Stimulated activated CD8-positive, alpha-beta memory T cell treated with anti-CD3 and anti-CD28 coated beads, Interleukin-7, amount 100 ng/mL, for 48 hours (primary cell): ENCODE data around the gene RMND1.
"Not testable (repeated sequence)": the region's sequence is repeated elsewhere in the genome, so short reads cannot be mapped to it uniquely, and the experiment has no call there.

Source experiments
- DNase-seq, 2 donors: peaks; one replicate each; pipeline ENCODE4 v3.0.0-alpha.2; 2020; ENCODE audit warnings: low read depth in 1 of 2; ENCODE audit errors: extremely low read depth in 1 of 2

Gene RMND1

DNA sequence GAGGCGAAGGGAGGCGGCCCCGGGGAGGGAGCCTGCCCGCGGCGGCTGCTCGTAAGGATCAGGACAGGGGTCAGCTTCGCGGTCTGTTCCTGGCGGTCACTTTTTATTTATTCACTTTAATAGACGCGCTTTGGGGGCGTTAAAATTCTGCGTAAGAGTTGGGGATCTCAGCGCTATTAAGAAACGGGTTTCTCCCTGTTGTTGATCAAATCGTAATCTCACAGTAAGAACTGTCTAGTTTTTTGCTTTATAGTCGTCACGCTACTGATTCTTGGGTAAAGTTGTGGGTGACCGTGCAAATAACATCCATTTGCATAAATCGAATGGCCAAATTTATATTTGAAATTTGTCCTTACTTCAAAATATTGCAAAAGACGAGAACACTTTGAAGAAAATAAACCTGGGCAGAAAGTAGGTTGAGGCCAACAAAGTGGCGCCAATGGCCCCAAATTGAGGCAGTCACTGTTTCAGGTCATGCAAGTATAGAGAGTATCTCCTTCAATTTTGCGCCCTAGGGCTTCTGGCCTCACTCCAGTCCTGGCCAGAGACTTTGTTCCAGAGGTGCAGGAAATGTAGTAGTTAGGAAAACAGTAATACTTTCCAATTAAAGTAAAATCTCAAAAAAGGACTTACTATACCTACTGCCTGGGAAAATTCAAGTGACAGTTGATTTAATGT is 963 bp upstream of the RMND1 start:
- DNase-seq: no peak

DNA sequence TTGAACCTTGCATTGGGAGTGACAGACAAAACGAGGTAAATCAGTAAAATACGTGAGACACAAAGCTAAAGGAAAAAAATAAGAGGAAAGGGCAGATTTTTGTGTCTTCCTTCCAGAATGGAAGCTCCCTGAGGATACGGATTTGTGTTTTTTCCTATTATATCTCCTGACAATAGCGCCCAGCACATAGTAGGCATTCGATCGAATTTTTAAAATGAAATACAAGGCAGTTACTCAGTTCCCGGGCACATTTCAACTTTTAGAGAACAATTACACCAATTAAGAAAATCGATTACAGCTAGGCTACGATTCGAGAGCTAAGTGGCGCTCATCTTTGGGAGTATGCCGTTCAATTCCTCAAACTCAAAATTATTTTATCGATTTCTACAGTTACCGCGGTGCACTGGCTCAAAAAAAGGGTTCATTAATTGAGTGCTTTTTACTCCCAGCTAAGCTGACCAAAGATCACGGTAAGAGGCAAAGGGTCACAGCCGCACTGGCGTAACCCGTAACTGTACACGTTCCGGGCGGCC is 443 bp downstream of the RMND1 start:
- no peak for DNase-seq

DNA sequence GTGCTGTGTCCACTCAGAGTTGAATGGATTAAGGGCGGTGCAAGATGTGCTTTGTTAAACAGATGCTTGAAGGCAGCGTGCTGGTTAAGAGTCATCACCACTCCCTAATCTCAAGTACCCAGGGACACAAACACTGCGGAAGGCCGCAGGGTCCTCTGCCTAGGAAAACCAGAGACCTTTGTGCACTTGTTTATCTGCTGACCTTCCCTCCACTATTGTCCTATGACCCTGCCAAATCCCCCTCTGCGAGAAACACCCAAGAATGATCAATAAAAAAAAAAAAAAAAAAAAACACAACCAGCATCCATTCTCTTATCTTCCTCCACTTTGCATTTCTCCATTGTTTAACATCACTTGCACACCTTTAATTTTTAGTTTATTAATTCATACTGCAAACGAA is 998 bp downstream of the RMND1 start:
- not testable (repeated sequence) for DNase-seq

DNA sequence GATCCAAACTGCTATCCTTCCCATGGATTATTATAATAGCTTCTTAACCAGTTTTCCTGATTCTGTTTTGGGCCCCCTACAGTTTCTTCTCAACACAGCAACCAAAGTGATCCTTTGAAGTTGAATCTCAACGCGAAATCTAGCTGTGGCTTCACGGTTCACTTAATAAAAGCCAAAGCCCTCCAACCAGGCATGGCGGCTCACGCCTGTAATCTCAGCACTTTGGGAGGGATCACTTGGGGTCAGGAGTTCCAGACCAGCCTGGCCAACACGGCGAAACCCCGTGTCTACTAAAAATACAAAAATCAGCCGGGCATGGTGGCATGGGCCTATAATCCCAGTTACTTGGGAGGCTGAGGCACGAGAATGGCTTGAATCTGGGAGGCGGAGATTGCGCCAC is 3.3 kb downstream of the RMND1 start:
- no peak for DNase-seq

DNA sequence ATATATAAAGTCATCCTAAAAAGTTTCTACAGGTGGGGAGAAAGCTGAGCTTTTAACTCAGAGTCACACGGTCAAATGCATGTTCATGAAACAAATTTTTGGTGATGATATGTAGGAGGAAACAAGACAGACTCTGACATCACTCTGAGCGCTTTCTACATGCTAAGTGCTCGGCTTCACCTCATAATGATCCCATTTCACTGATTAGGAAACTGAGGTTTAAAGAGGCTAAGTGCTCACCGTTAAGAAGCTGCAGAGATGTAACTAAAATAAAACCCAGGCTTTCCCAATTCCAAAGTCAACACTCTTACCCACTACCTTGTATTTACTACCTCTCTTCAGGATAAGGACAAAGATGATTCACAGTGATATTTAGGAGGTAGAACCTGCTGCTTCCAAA is 4.7 kb downstream of the RMND1 start:
- no peak for DNase-seq

DNA sequence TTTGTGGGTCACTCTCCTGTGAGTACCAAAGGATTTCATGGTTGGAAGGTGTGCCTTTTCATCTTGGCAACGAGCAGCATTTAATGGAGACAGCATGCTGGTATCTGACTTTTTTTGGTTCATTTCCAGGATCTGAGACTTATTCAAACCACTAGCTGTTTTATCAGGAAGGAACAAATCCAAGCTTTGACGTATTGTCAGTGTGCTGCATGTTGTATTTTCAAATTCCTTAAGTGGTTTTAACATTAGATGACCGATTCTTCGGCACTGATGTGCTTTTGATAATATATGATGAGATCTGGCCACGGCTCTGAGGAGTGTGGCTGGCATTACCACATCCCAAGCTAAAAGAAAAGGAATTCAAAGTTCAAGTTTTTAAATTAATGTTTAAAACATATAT is 6.4 kb downstream of the RMND1 start:
- DNase-seq: no peak

DNA sequence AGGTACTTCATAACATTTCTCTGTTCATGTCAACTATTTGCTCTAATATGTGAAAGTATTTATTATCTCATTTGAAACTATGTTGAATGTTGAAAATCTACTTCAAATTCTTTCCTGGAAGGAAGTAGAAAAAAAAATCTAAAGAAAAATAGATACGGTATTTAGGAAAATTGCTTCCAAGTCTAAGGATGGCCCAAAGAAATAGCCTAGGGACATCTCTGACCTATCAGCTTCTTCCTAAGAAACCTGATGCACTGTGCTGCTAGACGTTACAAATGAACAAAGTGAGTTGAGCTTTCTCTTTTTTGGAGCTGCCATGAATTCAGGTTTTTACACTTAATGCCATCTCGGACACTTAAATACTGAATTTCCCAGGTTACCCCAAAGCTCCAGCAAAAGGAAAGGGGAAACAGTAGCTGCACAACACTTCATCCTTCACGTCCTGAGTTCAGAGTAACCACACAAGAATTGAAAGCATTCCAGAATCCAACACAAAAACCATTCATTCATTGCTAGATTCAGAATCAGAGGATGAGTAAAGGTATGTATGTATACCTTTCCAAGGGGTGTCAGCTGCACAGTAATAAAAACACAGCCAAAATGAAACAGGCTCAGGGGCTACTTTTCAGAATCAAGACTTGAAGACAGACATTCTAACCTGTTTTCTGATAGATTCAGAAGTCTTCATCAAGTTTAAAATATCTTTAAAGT is 7.9 kb downstream of the RMND1 start:
- DNase-seq: no peak

DNA sequence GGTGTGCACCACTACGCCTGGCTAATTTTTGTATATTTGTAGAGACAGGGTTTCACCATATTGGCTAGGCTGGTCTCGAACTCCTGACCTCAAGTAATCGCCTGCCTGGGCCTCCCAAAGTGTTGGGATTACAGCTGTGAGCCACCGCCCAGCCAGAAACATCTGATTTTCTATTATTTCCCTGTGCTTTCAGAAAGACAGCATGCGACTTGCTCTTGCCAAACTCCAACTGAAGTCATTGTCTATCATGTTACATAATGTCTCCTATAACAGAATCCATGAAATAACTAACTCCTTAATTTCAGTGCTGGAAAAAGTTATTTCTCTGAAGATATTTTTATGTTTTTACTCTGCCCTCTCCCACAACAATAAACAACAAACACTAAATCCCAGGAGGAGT is 8.5 kb downstream of the RMND1 start:
- no peak for DNase-seq

DNA sequence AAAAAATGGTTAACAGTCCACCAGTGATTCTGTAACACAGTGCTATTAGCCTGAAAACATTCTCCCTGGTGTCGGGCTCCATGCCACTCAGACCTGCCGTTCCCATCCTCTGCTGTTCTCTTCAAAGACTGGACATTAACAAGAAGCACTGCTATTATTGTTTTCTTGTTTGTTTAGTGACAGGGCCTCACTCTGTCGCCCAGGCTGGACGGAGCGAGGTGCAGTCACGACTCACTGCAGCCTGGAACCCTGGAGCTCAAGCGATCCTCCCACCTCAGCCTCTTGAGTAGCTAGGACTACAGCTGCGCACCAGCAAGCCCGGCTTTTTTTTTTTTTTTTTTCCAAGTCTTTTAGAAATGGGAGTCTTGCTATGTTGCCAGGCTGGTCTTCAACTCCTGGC is 9.6 kb downstream of the RMND1 start:
- no peak for DNase-seq

DNA sequence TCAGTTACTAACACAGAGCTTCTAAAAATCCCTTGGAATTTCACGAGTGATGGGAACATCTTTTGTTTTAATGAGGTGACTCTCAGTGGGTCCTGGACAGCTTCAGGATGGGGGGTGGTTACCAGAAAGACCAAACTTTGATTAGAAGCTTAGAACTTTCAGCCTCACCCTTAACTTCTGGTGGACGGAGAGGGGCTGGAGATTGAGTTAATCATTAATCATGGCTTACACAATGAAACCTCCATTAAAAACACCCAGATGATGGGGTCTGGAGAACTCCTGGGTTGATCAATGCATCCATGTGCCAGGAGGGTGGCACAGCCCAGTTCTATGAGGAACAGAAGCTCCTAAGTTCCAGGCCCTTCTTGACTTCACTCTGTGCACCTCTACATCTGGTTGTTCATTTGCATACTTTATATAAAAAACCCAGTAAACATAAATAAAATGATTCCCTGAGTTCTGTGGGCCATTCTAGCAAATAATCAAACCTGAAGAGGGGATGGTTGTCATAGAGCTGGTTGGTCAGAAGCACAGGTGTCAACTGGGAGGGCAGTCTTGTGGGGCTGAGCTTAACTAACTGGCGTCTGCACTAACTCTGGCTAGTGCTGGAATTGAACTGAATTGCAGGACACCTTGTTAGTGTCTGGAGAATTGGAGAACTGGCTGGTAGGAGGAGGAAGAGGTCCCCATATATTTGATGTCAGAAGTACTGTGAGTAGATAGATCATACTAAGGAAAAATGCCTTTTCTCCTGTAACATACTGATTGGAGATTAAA is 10.3 kb downstream of the RMND1 start:
- DNase-seq: no peak

DNA sequence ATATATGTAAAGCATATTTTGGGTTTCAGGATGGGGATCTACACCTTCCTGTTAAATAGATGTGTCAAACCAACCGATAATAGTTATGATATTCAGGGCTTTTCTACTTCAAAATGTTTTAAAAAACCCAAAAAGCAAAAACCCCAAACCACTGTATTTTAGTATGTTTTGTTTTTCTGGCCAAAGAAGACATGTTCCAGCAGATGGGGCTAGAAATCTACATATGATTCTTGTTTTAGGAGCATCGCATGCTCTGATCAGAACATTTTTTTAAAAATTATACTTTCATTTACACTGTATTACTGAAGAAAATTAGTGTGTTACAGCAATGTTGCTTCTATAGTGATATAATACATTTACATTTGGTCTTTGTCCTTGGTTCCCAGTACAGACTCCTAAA is 11.0 kb downstream of the RMND1 start:
- DNase-seq: no peak

DNA sequence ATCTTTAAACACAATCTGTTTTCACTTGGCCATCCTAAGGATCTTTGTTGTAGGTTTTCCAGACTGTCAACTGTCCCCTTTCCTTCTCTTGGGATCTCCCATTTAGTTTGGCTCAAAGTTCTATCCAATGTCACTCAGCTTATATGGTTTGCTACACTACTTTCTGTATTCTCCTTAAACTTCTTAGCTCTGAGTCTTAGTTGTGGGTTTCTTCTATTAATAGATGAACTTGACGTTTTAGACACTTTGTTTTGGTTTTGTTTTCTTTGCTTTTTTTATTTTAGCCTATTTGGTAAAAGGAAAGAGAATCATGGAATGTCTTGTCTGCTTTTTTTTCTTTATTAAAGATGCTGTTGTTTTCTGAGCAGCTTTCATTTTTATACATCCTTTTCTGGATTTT is 11.4 kb downstream of the RMND1 start:
- DNase-seq: no peak

DNA sequence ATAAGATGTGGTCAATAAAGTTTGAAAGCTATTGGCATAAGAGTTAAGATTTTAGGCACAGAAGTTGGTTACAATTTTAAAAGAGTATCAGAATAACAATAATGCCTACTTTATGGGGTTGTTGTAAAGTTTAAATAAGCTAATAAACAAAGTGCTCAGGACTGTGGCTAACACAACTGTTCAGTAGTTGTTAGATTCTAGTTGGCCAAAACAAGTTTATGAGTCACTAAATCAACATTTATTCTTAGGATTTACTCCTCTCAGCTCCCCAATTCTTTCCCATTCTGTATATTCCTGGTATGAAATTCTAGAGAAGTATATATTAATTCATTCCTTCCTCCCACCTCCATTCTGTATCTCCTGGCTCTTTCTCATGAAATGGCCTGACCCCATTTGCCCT is 14.5 kb downstream of the RMND1 start:
- DNase-seq: no peak

DNA sequence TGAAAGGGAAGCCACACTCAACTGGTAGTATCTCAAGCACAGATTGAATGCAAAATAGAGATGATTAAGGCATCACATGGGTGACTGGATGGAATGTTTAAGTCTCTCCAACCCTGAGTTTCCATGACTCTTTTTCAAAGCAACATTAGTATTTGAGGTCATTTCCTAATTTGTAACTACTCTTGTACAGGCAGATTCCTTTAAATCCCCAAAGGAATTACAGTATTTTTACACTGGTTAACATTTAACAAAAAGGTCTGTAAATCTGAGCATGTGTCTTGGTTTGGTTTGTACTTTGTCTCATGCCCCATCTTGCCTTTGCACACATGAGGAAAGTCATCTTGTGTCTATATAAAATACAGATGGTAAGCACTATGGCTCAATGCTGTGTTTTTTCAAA is 15.1 kb downstream of the RMND1 start:
- DNase-seq: no peak

DNA sequence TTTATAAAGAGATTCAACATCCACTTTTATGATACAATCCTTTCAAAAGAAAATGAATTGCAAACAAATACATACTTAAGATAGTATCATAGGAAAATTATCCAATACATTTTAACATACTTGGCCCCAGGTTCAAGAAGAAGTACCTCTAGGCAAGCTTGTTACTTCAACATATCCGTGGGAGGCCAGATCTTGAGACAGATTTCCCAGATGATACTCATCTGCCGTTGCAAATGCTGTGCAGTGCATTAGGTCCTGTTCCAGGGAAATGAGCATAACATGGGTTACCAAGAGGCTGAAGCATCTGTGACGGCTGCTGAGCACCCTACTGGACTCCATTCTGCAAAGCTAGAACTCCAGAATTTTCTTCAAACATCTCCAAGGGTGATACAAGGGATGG is 15.6 kb downstream of the RMND1 start:
- no peak for DNase-seq

DNA sequence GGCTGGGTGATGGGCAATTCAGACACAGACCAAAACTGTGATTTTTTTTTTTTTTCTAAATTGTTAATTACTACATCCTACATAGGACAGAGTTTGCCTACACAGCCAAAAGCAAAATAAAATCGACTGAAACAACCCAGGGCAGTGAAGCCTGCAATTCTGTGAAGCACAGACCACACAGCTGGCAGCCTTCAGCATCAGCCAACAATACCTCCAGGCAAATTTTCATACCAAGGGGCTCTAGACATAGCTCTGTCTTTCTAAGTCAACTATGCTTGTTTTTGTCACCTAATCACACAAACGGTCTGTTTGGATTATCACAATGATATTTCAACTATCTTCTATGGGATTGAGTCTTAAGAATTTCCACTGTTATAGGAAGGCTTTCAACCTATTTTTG is 17.6 kb downstream of the RMND1 start:
- no peak for DNase-seq

DNA sequence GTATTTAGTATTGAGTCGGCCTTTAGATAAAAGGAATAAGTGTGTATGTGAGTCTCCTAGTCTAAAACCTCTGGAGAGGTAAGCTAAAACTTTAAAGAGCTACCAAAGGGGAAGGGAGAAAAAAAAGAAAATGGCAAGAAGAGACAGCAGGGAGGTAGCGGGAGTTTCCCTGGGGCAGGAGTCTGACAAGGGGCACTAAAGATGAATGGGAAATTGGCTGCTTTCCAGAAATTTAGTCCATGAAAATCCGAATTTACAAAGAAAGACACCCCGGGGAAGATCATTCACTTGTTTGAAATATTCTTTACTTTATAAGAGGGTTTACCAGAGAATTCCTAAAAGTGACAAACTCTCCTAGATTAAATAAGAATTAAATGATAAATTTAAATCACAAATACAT is 19.3 kb downstream of the RMND1 start:
- DNase-seq: no peak

DNA sequence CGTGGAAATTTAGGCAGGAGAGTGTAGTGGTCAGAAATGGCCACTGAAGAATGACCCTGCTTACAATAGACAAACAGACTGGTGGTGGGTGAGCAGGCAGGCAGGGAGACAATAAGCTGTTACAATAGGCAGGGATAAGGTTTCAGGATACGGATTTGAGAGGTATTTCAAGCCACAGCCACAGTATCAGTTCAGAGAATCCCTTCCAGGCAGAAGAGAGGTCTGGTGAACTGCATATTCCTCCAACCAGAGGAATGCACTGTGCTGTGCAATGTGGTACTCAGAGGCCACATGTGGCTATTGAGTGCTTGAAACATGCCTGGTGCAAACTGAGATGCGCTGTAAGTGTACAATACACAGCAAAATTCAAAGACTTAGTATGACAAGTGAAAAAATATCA is 20.6 kb downstream of the RMND1 start:
- no peak for DNase-seq

DNA sequence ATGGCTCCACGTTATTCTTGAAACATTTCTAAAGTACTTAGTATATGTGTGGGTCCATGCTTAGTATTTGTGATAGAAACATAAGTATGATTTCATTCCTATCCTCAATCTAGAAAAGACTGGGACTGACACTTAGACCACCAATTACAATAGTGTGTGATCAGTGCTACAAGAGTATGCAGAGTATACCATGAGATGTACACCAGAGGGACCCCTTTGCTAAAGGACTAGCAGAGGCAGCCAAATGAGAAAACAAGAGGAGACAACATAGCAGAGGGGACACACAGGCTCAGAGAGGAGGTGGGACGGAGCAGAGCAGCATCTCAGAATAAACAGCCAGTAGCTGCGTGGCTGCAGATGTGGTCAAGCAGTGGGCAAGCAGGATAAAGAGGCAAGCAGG is 21.0 kb downstream of the RMND1 start:
- DNase-seq: no peak

DNA sequence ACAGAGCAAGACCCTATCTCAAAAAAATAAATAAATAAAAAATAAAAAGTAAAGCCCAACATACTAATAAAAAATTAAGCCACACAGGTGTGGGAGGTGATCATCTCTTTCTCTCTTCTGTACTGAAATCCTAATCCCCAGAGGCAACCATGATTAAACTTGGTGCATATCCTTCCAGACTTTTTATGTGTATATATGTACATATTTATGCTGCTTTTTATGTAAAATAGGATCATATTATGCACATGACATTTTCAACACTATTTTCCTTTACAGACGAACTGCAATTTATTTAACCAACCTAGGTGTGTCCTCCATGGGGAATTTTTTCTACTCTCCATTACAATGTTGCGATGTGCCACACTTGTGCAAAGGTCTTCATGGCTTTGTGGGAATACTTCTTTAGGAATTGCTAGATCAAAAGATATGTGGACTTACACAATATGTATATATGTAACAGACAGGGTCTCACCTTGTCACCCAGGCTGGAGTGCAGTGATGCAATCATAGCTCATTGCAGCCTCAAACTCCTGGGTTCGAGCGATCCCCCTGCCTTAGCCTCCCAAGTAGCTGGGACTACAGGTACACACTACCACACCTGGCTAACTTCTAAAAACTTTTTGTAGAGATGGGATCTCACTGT is 23.7 kb downstream of the RMND1 start:
- DNase-seq: no peak

DNA sequence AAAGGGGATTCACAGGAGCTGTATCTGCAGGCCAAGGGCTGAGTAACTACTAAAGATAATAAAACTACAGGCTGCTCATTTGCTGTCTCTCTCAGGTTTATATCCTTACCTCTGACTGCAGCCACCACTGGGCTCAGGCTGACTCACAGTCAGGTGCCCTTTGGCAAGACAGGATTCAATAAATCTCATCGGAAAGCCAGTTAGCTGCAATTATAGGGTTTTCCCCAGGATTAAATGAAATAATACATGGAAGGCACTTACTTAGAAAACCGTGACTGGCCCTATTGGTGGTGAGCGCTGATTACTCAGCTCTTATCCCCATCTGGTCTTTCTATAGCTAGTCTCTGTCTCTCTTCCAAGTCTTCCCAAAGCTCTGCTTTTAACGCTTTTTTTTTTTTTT is 26.4 kb downstream of the RMND1 start:
- DNase-seq: no peak
